Measurements from ENCODE around the gene NDUFB8.

The NDUFB8 gene

DNA sequence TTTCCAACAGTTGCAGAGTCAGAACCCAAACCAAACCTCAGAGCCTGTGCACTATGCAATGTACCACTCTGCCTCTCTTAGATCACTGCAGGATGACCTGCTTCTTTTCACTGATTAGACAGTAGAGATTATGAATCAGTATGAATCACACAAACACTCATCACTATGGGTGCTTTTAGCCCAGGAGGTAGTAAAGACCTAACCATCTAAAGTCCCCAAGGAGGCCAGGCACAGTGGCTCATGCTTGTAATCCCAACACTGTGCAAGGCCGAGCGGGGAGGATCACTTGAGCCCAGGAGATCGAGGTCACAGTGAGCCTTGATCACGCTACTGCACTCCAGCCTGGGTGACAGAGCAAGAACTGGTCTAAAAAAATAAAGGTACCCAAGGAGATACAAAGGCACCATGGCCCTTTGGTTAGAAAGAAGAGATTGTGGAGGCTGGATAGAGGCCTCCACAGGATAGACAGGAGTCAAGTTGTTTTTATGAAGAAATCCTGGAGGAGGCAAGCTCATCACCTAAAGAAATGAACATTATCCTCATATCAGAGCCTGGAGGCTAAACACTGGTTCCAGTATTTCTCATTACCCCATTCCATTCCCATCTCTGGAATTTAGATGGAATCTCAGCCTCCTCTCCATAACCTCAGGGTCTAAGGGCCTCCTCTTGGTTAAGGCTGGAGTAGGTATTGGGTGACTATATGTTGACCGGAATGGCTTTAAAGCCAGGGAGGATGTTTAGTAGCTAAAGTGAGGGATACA is 22.9 kb downstream of the NDUFB8 start:
- peak; percentile 41 for DNase-seq

DNA sequence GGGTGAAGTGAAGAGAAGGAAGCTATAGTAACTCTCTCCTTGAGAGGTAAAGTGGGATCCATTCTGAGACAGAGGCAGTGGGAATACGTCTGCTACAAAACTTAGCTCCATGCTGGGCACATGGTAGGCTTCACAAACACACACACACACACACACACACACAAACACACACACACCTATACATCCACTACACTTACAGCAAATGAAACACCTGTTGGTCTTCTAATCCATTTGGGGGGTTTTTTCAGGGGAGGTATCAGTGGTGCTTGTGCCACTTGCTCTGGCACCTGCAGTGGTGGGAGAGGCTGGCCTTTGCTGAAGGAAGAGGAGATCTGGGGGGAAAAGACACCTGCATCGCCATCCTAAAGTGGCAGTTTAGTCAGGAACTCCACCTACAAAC is 24.5 kb downstream of the NDUFB8 start:
- DNase-seq, result no peak

- no peak for DNase-seq
Observed at GRCh38 chr10:100504096-100504495, 25.6 kb downstream of the NDUFB8 start.

GRCh38 chr10:100502926-100503494 is 26.7 kb downstream of the NDUFB8 start:
- no peak for DNase-seq

- DNase-seq, result no peak
Observed at GRCh38 chr10:100501423-100501822, 28.2 kb downstream of the NDUFB8 start.

GRCh38 chr10:100498059-100498458 is 31.6 kb downstream of the NDUFB8 start:
- no peak for DNase-seq

DNA sequence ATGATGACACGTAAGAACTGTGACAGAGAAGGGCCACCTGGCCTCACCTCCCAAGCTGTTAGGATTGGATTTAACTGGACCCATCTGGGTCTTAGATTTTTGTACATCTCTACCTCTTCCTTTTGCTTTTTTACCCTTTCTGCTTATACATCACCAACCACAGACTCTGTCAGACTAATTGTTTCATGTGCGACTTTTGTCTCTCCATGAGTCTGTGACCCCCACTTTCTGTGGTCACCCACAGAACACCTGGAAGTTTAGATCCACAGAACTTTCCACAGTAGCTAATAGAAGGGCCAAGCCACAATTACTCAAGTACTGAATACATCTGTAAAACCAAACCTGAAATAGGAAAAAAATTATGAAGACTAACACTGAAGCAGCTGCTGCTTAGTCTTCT is 33.1 kb downstream of the NDUFB8 start:
- DNase-seq, result no peak

GRCh38 chr10:100490531-100490930 is 39.1 kb downstream of the NDUFB8 start:
- DNase-seq, result no peak

GRCh38 chr10:100489396-100489795 is 40.3 kb downstream of the NDUFB8 start:
- DNase-seq, result no peak

DNA sequence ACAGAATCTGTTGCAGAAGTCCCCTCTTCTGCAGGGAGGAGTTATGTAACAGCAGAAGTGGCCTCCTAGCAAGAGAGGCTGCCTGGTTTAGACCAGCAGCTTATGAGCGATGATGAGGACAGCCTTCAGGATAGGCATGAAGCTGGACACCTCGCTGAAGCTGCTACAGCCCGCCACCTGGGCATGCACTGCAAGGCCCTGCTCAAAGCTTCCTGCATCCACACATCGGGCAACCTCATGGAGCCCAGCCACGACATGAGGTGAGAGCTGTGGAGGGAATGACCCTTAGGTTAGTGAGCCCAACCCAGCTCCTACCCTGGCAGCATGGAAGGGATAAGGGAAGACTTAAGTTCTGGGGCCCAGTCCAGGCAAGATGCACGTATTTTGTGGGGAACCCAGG is 42.1 kb downstream of the NDUFB8 start:
- DNase-seq, result no peak

DNA sequence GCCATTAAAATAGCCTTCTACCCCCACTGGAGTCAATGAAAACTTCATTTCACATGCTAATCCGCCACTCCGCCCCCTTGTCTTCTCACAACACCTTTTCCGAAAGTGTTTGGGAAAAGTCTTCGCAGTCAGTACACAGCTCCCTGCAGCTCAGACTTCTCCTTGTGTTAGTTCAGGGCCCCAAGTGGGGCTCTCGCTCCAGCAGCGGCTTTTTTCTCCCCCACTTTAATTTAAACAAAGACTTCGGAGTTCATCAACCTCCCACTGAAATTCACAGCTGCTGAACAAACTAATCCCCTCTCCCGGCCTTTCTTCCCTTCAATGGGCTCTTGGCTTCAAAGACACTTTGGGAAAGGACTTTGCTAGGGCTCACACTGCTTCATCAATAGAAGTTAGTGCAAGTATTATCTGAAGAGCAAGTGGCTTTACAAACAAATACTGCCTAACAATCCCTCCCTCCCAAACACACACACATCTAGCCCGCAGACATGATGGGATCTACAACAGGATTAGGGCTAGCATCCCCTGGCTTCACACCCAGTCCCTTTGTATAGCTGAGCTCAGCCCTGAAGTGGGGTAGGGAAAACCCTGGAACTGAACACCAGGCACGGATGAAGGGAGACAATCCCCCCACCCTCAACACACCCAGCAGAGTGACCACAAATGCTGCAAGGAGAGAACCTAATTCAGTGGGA is 43.7 kb downstream of the NDUFB8 start:
- no peak for DNase-seq

GRCh38 chr10:100485366-100485765 is 44.3 kb downstream of the NDUFB8 start:
- no peak for DNase-seq

GRCh38 chr10:100483876-100484666 is 45.6 kb downstream of the NDUFB8 start:
- DNase-seq, result no peak

- DNase-seq, result no peak
Observed at GRCh38 chr10:100482834-100483185, 46.9 kb downstream of the NDUFB8 start.

DNA sequence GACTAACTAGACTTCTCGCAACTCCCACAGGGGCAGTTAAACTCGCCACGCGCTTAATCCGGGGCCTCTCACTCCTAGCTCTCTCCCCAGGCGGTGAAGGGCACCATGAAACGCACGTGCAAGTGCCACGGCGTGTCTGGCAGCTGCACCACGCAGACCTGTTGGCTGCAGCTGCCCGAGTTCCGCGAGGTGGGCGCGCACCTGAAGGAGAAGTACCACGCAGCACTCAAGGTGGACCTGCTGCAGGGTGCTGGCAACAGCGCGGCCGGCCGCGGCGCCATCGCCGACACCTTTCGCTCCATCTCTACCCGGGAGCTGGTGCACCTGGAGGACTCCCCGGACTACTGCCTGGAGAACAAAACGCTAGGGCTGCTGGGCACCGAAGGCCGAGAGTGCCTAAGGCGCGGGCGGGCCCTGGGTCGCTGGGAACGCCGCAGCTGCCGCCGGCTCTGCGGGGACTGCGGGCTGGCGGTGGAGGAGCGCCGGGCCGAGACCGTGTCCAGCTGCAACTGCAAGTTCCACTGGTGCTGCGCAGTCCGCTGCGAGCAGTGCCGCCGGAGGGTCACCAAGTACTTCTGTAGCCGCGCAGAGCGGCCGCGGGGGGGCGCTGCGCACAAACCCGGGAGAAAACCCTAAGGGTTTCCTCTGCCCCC is 47.4 kb downstream of the NDUFB8 start:
- peak; percentile 77 for DNase-seq

DNA sequence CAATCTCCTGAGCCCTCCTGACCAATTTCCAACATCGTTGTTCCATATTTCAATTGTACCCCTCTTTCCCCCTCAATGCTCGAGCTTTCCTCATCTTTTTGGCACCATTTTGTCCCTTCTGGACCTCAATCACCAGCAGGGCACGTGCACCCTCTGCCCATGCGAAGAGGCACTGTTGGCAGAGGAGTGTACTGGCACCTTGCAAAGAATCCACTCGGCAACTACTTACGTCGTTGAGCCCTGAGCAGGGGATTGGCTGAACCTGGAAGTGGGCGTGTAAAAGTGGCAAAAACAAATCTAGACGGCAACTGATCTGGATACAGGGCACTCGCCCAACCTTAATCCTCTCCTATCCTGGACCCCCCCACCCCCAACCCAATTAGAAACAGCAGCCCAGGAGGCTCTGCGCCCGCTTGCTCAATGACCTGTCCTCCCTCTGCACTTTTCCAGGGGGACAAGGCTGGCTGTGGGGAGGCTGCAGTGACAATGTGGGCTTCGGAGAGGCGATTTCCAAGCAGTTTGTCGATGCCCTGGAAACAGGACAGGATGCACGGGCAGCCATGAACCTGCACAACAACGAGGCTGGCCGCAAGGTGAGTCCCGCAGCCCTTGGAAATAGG is 48.1 kb downstream of the NDUFB8 start:
- DNase-seq, result peak; percentile 92

GRCh38 chr10:100480002-100480401 is 49.7 kb downstream of the NDUFB8 start:
- no peak for DNase-seq

GRCh38 chr10:100479037-100479436 is 50.6 kb downstream of the NDUFB8 start:
- no peak for DNase-seq

GRCh38 chr10:100477970-100478369 is 51.7 kb downstream of the NDUFB8 start:
- DNase-seq, result no peak
